Neural progenitor cell (in vitro differentiated cells): ENCODE results near the gene DHX15. TPM values are rescaled to one million over a fixed set of nuclear protein-coding genes. Genes with fewer than 3 reads are reported as not detected.

Experiments
- DNase-seq: peaks from one replicate; pipeline ENCODE4 v3.0.0-alpha.2; 2016; ENCODE audit warnings: low spot score
- H2AFZ ChIP-seq: fragments of 200-600 bp; sonication (generic); replicated peaks from 2 replicates; pipeline ENCODE4 v1.6.1; 2016; ENCODE audit warnings: antibody characterized with exemption
- H3F3A ChIP-seq: fragments of 200-600 bp; sonication (generic); 2 replicates; pipeline ENCODE4 v1.6.1; 2016; ENCODE audit warnings: antibody characterized with exemption, low read depth
- H3K27ac ChIP-seq: fragments of 200-600 bp; sonication (generic); 2 replicates; pipeline ENCODE4 v1.5.1; 2016; ENCODE audit warnings: mild to moderate bottlenecking
- H3K27me3 ChIP-seq: fragments of 200-600 bp; sonication (generic); 2 replicates; pipeline ENCODE4 v1.6.1; 2016; ENCODE audit warnings: mild to moderate bottlenecking, moderate library complexity
- H3K36me3 ChIP-seq: fragments of 200-600 bp; sonication (generic); 2 replicates; pipeline ENCODE4 v1.5.1; 2016
- H3K4me1 ChIP-seq: fragments of 200-600 bp; sonication (generic); 2 replicates; pipeline ENCODE4 v1.6.1; 2016; ENCODE audit warnings: mixed run types
- H3K4me2 ChIP-seq: fragments of 200-600 bp; sonication (generic); 2 replicates; pipeline ENCODE4 v1.6.1; 2016
- H3K4me3 ChIP-seq: fragments of 200-600 bp; sonication (generic); 2 replicates; pipeline ENCODE4 v1.5.1; 2016
- H3K79me2 ChIP-seq: fragments of 200-600 bp; sonication (generic); 2 replicates; pipeline ENCODE4 v1.6.1; 2016; ENCODE audit warnings: low read depth
- H3K9ac ChIP-seq: fragments of 200-600 bp; sonication (generic); 2 replicates; pipeline ENCODE4 v1.6.1; 2016
- H3K9me3 ChIP-seq: fragments of 200-600 bp; sonication (generic); 2 replicates; pipeline ENCODE4 v1.5.1; 2016; ENCODE audit warnings: low read depth
- H4K20me1 ChIP-seq: fragments of 200-600 bp; sonication (generic); 2 replicates; pipeline ENCODE4 v1.6.1; 2016; ENCODE audit warnings: low read depth
- H3K27ac Mint-ChIP-seq: 3 replicates; pipeline ENCODE4 v1.8.0; 2021; ENCODE audit warnings: mixed read lengths
- H3K27me3 Mint-ChIP-seq: 2 replicates; pipeline ENCODE4 v1.8.0; 2022; ENCODE audit warnings: low read depth, mild to moderate bottlenecking, inconsistent platforms, moderate library complexity, mixed read lengths; ENCODE audit not compliant: insufficient read depth
- H3K36me3 Mint-ChIP-seq: 3 replicates; pipeline ENCODE4 v1.8.0; 2021; ENCODE audit warnings: mixed read lengths
- H3K4me1 Mint-ChIP-seq: 3 replicates; pipeline ENCODE4 v1.8.0; 2021; ENCODE audit warnings: mixed read lengths
- H3K4me3 Mint-ChIP-seq: 3 replicates; pipeline ENCODE4 v1.8.0; 2021; ENCODE audit warnings: mild to moderate bottlenecking, moderate library complexity, mixed read lengths
- H3K9me3 Mint-ChIP-seq: 3 replicates; pipeline ENCODE4 v1.8.0; 2020; ENCODE audit warnings: mixed read lengths
- EZH2 ChIP-seq: fragments of 200-600 bp; sonication (generic); IDR thresholded peaks from 2 replicates; pipeline ENCODE4 v1.6.1; 2017; ENCODE audit warnings: antibody characterized with exemption, mild to moderate bottlenecking, moderate library complexity
- EZH2phosphoT487 ChIP-seq: fragments of 200-600 bp; sonication (generic); IDR thresholded peaks from 2 replicates; pipeline ENCODE4 v1.6.1; 2017; ENCODE audit warnings: antibody characterized with exemption
- total RNA-seq: library from RNA; depleted of rRNA; stranded (reverse); fragments of >200 nt; gene quantifications from 2 replicates; pipeline ENCODE4 v1.2.3, GENCODE V29; 2015; ENCODE audit warnings: low replicate concordance
- TF ChIP-seq, protein P1 (sequence below): fragments of 200-600 bp; sonication (generic); IDR thresholded peaks from 2 replicates; pipeline ENCODE4 v1.5.1; 2017; ENCODE audit warnings: antibody characterized with exemption, mild to moderate bottlenecking

Gene DHX15
- 275 and 410 TPM in 2 replicates for total RNA-seq

DNA sequence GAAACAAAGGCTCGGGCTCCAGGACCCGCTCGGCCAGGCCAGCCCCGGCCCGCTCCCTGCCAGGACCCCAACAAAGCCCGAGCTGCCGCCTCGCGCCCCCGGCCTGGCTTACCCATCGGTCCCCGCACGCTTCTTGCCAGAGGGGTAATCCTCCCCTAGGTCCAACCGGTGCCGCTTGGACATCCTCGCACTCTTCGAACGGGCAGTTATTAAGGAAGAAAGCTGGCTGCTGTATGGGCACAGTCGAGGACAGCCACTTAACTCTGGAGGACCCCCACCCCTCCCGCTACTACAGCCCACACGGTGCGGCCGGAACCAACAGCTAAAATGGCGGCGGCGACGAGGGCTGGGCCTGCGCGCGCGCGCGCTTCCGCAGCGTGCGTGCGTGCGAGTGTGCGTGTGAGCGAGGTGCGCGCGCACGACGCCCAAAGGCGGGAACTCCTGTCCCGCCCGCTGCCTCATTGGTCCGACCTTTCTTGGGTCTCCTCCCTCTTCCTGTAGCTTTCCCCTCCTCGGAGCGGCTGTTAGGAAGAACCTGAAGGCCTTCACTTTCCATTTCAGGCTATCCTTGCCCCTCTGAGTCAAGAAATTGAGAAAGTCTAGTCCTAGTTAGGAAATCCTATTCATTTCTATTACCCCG is at the start of gene DHX15:
Gene DHX15, minus strand, starts transcription at position 344 of the 640 bp plus-strand sequence. Its CDS starts 161 bp downstream, at position 183.
- TF ChIP-seq EZH2phosphoT487 (no peak), EZH2 (no peak)
- TF ChIP-seq, protein P1, sequence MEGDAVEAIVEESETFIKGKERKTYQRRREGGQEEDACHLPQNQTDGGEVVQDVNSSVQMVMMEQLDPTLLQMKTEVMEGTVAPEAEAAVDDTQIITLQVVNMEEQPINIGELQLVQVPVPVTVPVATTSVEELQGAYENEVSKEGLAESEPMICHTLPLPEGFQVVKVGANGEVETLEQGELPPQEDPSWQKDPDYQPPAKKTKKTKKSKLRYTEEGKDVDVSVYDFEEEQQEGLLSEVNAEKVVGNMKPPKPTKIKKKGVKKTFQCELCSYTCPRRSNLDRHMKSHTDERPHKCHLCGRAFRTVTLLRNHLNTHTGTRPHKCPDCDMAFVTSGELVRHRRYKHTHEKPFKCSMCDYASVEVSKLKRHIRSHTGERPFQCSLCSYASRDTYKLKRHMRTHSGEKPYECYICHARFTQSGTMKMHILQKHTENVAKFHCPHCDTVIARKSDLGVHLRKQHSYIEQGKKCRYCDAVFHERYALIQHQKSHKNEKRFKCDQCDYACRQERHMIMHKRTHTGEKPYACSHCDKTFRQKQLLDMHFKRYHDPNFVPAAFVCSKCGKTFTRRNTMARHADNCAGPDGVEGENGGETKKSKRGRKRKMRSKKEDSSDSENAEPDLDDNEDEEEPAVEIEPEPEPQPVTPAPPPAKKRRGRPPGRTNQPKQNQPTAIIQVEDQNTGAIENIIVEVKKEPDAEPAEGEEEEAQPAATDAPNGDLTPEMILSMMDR: no peak
- no peaks in the 10 kb centered on the region for H3K27me3 ChIP-seq
- H3F3A ChIP-seq: peaks cover 3% of the 10 kb centered on the region
- peak within 1 kb of the TSS; percentile 98 for H3K9ac ChIP-seq
- Mint-ChIP-seq H3K36me3 (peaks cover 34% of the 10 kb centered on the region), H3K27ac (peak within 1 kb of the TSS; percentile 98), H3K4me1 (peaks cover 21% of the 10 kb centered on the region), H3K27me3 (peaks cover 4% of the 10 kb centered on the region), H3K4me3 (peak within 1 kb of the TSS; percentile 99), H3K9me3 (peaks cover 19% of the 10 kb centered on the region)
- H3K4me1 ChIP-seq: peaks cover 12% of the 10 kb centered on the region
- peak within 1 kb of the TSS; percentile 89 for H3K27ac ChIP-seq
- DNase-seq: peak; percentile 97
- H4K20me1 ChIP-seq: peaks cover 43% of the 10 kb centered on the region
- peak within 1 kb of the TSS; percentile 94 for H3K4me2 ChIP-seq
- peaks cover 4% of the 10 kb centered on the region for H3K9me3 ChIP-seq
- H3K4me3 ChIP-seq: peak within 1 kb of the TSS; percentile 77
- peaks cover 6% of the 10 kb centered on the region for H3K36me3 ChIP-seq
- peak within 1 kb of the TSS; percentile 20 for H2AFZ ChIP-seq
- peaks cover 54% of the 10 kb centered on the region for H3K79me2 ChIP-seq

DNA sequence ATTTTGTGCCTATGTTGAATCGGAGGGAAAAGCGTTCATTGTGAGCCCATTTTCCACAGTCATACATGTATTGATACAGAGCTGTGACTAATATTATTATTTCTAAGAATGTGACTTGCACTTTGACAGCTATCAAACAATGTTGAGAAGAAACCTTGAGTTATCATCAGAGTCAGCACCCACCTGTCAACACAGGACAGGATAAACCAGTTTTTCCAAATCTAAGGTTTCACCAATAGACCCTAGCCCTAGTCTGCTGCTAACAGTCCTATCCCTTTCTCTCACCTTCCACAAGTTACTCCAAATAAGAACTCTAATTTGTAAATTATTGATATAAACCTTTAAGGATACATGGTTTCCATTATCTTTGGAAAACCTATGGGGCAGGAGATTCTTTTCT is 47.7 kb upstream of the DHX15 start:
- no peaks in the 10 kb centered on the region for H3K36me3 ChIP-seq
- no peaks in the 10 kb centered on the region for H3K36me3 Mint-ChIP-seq

DNA sequence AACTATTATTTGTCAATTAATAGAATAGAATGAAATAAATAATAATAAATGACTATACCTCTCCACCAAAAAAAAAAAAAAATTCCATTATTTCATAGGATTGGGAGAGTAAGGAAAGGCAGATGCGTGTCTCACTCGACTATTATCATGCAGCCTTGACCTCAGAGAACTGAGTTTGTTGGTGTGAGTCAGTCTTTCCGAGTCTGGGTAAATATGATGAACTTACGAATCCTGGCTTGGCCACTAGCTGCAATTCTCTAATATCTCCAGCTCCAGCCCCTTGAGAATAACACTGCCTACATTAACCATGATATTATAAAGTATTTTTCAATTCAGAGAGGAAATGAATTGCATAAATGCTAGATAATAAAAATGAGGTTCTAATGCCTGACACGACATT is 46.6 kb upstream of the DHX15 start:
- Histone ChIP-seq H3K4me1 (no peaks in the 10 kb centered on the region), H3K79me2 (no peaks in the 10 kb centered on the region), H3K9ac (no peak overlapping the region), H3K9me3 (no peaks in the 10 kb centered on the region), H3K27me3 (no peaks in the 10 kb centered on the region), H4K20me1 (no peaks in the 10 kb centered on the region), H3F3A (no peaks in the 10 kb centered on the region), H3K4me2 (no peak overlapping the region), H3K36me3 (no peaks in the 10 kb centered on the region), H3K27ac (no peak overlapping the region), H3K4me3 (no peak overlapping the region), H2AFZ (no peak overlapping the region)
- H3K27ac Mint-ChIP-seq: no peak overlapping the region
- H3K9me3 Mint-ChIP-seq: no peaks in the 10 kb centered on the region
- DNase-seq: no peak
- H3K27me3 Mint-ChIP-seq: peaks cover 2% of the 10 kb centered on the region
- TF ChIP-seq EZH2 (no peak), EZH2phosphoT487 (no peak)
- TF ChIP-seq, protein P1: no peak
- no peak overlapping the region for H3K4me3 Mint-ChIP-seq
- H3K4me1 Mint-ChIP-seq: peaks cover 4% of the 10 kb centered on the region
- no peaks in the 10 kb centered on the region for H3K36me3 Mint-ChIP-seq

More for the DNA sequence above, 47.7 kb upstream of the DHX15 start:
- no peak overlapping the region for H3K4me3 Mint-ChIP-seq
- H3K27me3 Mint-ChIP-seq: peaks cover 2% of the 10 kb centered on the region
- no peaks in the 10 kb centered on the region for H3K9me3 Mint-ChIP-seq
- Histone ChIP-seq H3K4me2 (no peak overlapping the region), H2AFZ (no peak overlapping the region), H3K9me3 (no peaks in the 10 kb centered on the region), H3K4me1 (no peaks in the 10 kb centered on the region), H4K20me1 (no peaks in the 10 kb centered on the region), H3K27me3 (no peaks in the 10 kb centered on the region), H3K27ac (no peak overlapping the region), H3F3A (no peaks in the 10 kb centered on the region), H3K9ac (no peak overlapping the region), H3K79me2 (no peaks in the 10 kb centered on the region), H3K4me3 (no peak overlapping the region)
- no peak overlapping the region for H3K27ac Mint-ChIP-seq
- TF ChIP-seq EZH2phosphoT487: no peak
- no peak for TF ChIP-seq EZH2
- peaks cover 5% of the 10 kb centered on the region for H3K4me1 Mint-ChIP-seq
- no peak for DNase-seq

DNA sequence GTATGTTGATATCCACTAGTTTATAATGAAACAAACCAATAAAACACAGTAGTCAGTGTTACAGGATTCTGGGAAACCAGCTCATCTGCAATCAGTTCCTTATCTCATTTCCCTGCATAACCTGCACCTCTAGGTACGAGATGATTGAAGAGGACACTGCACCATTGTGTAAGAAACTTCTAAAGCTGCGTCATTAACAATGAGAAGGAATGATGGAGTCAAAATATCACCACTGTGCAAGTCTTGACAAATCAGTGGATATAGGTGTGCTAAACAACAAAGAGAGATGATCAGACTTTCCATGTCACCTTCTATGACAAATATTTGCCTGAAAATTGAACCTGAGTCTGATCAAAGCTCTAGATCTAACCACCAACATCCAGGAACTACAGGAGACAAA is 40.7 kb upstream of the DHX15 start:
- H4K20me1 ChIP-seq: no peaks in the 10 kb centered on the region
- no peak overlapping the region for H3K4me3 ChIP-seq
- H3K36me3 ChIP-seq: no peaks in the 10 kb centered on the region
- Mint-ChIP-seq H3K4me1 (no peaks in the 10 kb centered on the region), H3K36me3 (no peaks in the 10 kb centered on the region), H3K27ac (no peak overlapping the region), H3K9me3 (peaks cover 5% of the 10 kb centered on the region), H3K27me3 (peaks cover 3% of the 10 kb centered on the region), H3K4me3 (no peak overlapping the region)
- no peak overlapping the region for H3K27ac ChIP-seq
- H3F3A ChIP-seq: no peaks in the 10 kb centered on the region
- H3K4me2 ChIP-seq: no peak overlapping the region
- H3K4me1 ChIP-seq: no peaks in the 10 kb centered on the region
- H3K27me3 ChIP-seq: no peaks in the 10 kb centered on the region
- TF ChIP-seq EZH2 (no peak), EZH2phosphoT487 (no peak)
- TF ChIP-seq, protein P1: no peak
- H3K9ac ChIP-seq: no peak overlapping the region
- H2AFZ ChIP-seq: no peak overlapping the region
- no peak for DNase-seq
- peaks cover 9% of the 10 kb centered on the region for H3K9me3 ChIP-seq
- no peaks in the 10 kb centered on the region for H3K79me2 ChIP-seq
